T follicular helper cell (primary cell): ENCODE results near the gene KLF3.

ENCODE experiments used
- DNase-seq: peaks from one replicate; pipeline ENCODE4 v3.0.0-alpha.2; 2020; ENCODE audit warnings: low read depth

The KLF3 gene

GRCh38 chr4:38673130-38673978 lies 9.4 kb downstream of the KLF3 start:
- no peak for DNase-seq

- no peak for DNase-seq
Observed at GRCh38 chr4:38674258-38675144, 10.5 kb downstream of the KLF3 start.

GRCh38 chr4:38675146-38676121 lies 11.4 kb downstream of the KLF3 start:
- DNase-seq: peak; percentile 75

- no peak for DNase-seq
Observed at GRCh38 chr4:38676986-38677385, 13.0 kb downstream of the KLF3 start.

GRCh38 chr4:38677441-38677840 lies 13.4 kb downstream of the KLF3 start:
- DNase-seq: no peak

GRCh38 chr4:38678078-38678477 lies 14.1 kb downstream of the KLF3 start:
- DNase-seq: no peak

GRCh38 chr4:38679921-38680320 lies 15.9 kb downstream of the KLF3 start:
- no peak for DNase-seq

- no peak for DNase-seq
Observed at GRCh38 chr4:38681281-38681991, 17.4 kb downstream of the KLF3 start.

GRCh38 chr4:38682336-38682735 lies 18.3 kb downstream of the KLF3 start:
- no peak for DNase-seq

- DNase-seq: no peak
Observed at GRCh38 chr4:38683276-38683675, 19.3 kb downstream of the KLF3 start.

GRCh38 chr4:38684271-38684670 lies 20.3 kb downstream of the KLF3 start:
- no peak for DNase-seq

GRCh38 chr4:38684951-38685844 lies 21.2 kb downstream of the KLF3 start:
- no peak for DNase-seq

GRCh38 chr4:38686682-38687081 lies 22.7 kb downstream of the KLF3 start:
- no peak for DNase-seq

GRCh38 chr4:38687571-38688011 lies 23.6 kb downstream of the KLF3 start:
- DNase-seq: no peak

- DNase-seq: no peak
Observed at GRCh38 chr4:38688676-38689355, 24.8 kb downstream of the KLF3 start.

GRCh38 chr4:38691251-38692008 lies 27.4 kb downstream of the KLF3 start:
- DNase-seq: no peak

- no peak for DNase-seq
Observed at GRCh38 chr4:38692421-38692820, 28.4 kb downstream of the KLF3 start.

- no peak for DNase-seq
Observed at GRCh38 chr4:38693569-38693968, 29.6 kb downstream of the KLF3 start.

- no peak for DNase-seq
Observed at GRCh38 chr4:38694330-38694729, 30.3 kb downstream of the KLF3 start.
